Hindlimb muscle (tissue), 1 donor: ENCODE measurements around the gene CATSPER2. TPM values are rescaled to one million over a fixed set of nuclear protein-coding genes. Genes with fewer than 3 reads are reported as not detected.
"Not testable (repeated sequence)": the region's sequence is repeated elsewhere in the genome, so short reads cannot be mapped to it uniquely, and the experiment has no call there.

ENCODE experiments used
- DNase-seq: peaks from one replicate; pipeline ENCODE4 v3.0.0-alpha.2; 2013
- polyA plus RNA-seq: library from polyadenylated mRNA; unstranded; fragments of 120-200 nt; gene quantifications from one replicate; pipeline ENCODE4 v1.2.1, GENCODE V29; 2013; ENCODE audit not compliant: insufficient read length

Gene CATSPER2
- polyA plus RNA-seq, result 2.5 TPM

DNA sequence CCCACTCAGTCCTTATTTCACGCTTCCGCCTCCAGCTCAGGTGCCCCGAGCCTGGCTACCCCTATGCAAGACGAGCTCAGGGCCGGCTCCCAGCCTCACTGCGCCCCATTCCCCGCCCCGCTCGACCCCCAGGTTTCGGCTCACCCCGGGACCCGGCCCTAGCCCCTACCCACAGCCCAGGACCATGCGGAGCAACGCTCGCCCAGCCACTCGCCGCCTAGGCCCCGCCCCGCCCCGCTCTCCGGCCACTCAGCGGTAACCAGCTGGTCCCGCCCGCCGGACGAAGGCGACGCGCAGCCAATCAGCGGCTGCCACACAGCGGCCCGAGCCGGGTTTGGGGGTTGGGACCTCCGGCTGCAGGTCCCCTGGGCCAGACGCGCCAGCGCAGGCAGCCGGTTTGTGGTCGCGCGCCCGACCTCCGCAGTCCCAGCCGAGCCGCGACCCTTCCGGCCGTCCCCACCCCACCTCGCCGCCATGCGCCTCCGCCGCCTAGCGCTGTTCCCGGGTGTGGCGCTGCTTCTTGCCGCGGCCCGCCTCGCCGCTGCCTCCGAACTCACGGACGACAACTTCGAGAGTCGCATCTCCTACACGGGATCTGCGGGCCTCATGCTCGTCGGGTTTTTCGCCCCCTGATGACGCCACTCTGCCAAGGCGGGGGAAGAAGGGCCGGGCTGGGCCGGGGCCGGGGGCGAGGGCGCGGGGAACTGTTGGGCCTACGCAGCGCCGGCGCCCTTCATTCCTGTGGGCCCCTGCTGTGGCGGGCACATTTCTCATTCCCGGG, at the start of gene CATSPER2:
Gene CATSPER2 (minus strand): TSS at position 196 of the 781 bp plus-strand sequence. CDS start 783 bp downstream, outside the sequence.
- no peak for DNase-seq

DNA sequence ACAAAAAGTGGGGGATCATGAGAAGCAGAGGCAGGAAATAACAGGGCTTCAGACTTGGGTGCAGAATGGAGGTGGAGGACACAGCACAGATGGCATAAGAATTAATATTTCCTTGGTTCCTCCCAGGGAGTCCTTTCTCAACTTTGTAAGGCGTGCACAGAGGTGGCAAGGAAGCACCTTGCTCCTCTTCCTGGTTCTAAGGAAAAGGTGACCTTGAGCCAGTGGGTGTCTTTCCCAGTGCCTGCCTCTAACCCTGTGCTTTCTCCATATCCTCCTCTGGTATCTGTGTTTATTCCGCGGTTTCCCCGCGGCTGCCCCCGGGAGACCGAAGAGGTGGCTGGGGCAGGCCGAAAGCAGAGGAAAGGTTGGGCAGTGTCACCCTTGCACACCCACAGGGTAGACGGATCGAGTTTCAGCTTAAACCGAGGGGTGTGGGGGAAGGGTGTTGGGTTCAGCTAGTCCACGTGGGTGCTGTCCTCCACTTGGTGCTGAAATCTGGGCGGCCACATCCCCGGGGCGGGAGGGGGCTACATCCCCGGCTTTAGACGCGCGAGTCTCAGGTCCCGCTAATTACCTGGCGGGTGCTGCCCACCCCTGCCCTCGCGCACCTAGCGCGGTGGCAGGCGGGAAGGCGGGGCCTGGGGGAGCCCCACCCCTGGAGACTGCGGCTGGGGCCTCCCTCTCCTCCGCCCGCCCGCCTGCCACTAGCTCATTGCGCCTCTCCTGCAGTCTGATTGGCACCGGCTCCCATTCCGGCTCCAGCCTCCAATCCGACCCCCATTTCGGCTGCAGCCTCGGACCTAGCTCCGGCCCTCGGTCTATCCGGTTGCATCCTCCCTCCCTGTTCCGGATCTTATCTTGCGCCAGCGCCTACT, 44.7 kb upstream of the CATSPER2 start, which contains the start of gene CKMT1A:
Gene CKMT1A (plus strand): TSS at position 712 of the 875 bp plus-strand sequence. CDS start 192 bp downstream, outside the sequence.
- DNase-seq, result not testable (repeated sequence)

- not testable (repeated sequence) for DNase-seq
Measured at GRCh38 chr15:43692679-43693078, 44.0 kb upstream of the CATSPER2 start.

- DNase-seq, result not testable (repeated sequence)
Measured at GRCh38 chr15:43689604-43690301, 41.1 kb upstream of the CATSPER2 start.

- not testable (repeated sequence) for DNase-seq
Measured at GRCh38 chr15:43674175-43674574, 25.5 kb upstream of the CATSPER2 start.

DNA sequence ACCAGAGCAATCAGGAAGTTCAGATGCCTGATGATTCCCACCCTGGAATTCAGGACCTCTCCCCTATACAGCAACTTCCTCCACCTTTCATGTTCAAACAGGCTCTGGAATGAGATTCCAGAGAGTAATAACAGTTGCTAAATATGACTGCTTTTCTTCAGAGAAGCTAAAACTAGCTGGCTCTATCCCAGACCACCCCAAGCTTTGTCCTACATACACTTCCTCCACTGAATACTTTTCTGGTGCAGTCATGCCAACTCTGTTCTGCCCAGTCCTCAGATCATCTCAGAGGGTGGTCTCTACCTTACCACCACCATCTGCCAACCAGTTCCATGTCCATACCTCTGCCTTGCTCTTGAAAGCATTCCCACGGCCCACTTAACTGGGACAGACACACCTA, 17.5 kb upstream of the CATSPER2 start:
- not testable (repeated sequence) for DNase-seq

GRCh38 chr15:43663333-43663732, 14.7 kb upstream of the CATSPER2 start:
- not testable (repeated sequence) for DNase-seq

DNA sequence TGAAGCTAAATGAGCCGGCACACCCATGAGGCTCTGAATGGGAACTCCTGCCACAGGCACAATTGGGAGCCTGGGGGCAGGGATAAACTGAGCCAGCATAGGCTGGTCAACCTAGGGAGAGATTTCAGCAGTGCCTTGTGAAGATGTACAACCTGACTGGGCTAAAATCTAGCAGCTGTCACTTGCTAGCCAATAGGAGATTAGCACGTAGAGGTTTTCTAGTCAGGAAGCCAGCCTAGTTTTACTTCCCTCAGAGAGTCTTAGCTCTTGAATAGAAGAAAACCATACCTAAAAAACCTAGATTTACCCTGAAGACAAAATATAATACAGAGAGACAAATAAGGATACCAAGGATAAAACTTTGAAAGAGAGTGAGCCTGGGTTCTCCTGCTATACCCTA, 13.6 kb upstream of the CATSPER2 start:
- not testable (repeated sequence) for DNase-seq

- not testable (repeated sequence) for DNase-seq
Measured at GRCh38 chr15:43659727-43660126, 11.1 kb upstream of the CATSPER2 start.

- not testable (repeated sequence) for DNase-seq
Measured at GRCh38 chr15:43649430-43649926, 834 bp upstream of the CATSPER2 start.

GRCh38 chr15:43638464-43639204, 10.0 kb downstream of the CATSPER2 start:
- not testable (repeated sequence) for DNase-seq

- DNase-seq, result not testable (repeated sequence)
Measured at GRCh38 chr15:43626937-43627336, 21.7 kb downstream of the CATSPER2 start.

DNA sequence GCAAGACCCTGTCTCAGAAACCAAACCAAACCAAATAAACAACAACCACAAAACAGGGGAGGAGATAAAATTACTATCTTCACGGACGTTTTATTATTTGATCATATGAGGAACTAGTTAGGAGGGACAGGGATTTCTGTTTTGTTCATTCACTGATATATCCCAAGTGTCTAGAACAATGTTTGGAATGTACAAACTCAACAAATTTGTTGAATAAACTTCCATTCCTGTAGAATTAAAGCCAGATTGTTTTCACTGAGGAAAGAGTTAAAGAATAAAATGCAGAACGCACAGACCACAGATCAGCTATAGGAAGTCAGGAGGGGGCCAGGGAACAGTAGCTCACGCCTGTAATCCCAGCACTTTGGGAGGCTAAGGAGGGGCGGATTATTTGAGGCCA, 23.5 kb downstream of the CATSPER2 start:
- no peak for DNase-seq

DNA sequence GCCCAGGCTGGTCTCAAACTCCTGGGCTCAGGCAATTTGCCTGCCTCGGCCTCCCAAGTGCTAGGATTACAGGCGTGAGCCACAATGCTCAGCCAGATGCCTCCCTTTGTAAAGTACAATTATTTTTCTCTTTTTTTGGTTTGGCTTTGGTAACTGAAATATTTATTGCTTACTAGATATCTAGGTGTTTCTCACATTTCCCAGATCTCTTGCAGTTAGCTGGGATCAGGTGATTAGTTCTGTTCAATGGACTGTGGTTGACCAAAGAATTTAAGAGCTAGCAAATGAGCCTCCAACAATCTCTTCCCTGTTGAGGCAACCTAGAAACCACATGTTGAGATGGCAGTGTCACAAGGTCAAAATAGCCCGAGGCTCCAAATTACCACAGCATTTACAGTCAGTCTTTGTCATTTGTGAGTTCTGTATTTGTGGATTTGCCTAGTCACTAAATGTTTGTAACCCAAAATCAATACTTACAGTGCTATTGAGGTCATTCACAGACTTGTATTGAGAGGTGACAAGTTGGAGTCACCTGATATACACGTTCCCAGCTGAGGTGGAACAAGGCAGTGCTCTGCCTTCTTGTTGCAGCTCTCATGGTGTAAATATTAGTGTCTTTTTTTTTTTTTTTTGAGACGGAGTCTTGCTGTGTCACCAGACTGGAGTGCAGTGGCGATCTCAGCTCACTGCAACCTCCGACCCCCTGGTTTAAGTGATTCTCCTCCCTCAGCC, 26.4 kb downstream of the CATSPER2 start:
- DNase-seq, result not testable (repeated sequence)

DNA sequence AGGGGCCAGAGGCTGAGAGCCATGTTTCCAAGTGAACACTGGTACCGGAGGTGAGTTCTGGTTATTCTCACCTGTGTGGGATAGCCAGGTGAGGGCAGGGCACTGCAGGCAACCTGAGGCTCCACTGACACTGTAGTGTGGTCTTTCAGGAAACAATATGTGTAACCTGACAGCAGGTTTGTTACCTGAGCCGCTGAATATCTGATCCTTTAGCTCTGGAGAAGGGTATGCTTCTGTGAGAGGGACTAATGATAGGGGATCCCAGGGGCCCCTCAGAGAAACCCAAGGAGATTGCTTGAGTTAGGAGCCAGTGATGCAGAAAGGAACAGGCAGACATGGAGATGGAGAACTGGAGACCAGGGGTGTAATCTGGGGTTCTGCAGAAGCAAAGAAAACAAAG, 29.9 kb downstream of the CATSPER2 start, which contains the start of gene STRC:
Gene STRC (minus strand): TSS at position 101 of the 400 bp plus-strand sequence. CDS start 78 bp downstream, at position 23.
- not testable (repeated sequence) for DNase-seq

- not testable (repeated sequence) for DNase-seq
Measured at GRCh38 chr15:43617750-43618149, 30.9 kb downstream of the CATSPER2 start.

GRCh38 chr15:43602233-43602632, 46.4 kb downstream of the CATSPER2 start:
- DNase-seq, result peak; percentile 16

- DNase-seq, result not testable (repeated sequence)
Measured at GRCh38 chr15:43600200-43600599, 48.4 kb downstream of the CATSPER2 start.

GRCh38 chr15:43599131-43599530, 49.5 kb downstream of the CATSPER2 start:
- not testable (repeated sequence) for DNase-seq
